GM13977 (cell line): Measurements from ENCODE around the gene RTL1.

Experiments
- DNase-seq: peaks from one replicate; pipeline ENCODE4 v3.0.0; 2012; ENCODE audit warnings: low spot score
- in situ Hi-C: fragments of 300-500 bp; cut with MboI; formaldehyde crosslinking; loops from one replicate; pipeline ENCODE4 v1.12.0; 2022; ENCODE audit warnings: low sequenced_read_pairs, low pct_unique_long_range_greater_than_20kb, mixed read lengths, inconsistent platforms; ENCODE audit not compliant: unreplicated experiment
- TF ChIP-seq, protein P1 (sequence below): IDR thresholded peaks from 2 replicates; pipeline ENCODE4 v1.5.1; 2012; ENCODE audit warnings: mild to moderate bottlenecking, control low read depth; ENCODE audit not compliant: insufficient read depth; ENCODE audit errors: extremely low read depth, missing control alignments

The RTL1 gene

DNA sequence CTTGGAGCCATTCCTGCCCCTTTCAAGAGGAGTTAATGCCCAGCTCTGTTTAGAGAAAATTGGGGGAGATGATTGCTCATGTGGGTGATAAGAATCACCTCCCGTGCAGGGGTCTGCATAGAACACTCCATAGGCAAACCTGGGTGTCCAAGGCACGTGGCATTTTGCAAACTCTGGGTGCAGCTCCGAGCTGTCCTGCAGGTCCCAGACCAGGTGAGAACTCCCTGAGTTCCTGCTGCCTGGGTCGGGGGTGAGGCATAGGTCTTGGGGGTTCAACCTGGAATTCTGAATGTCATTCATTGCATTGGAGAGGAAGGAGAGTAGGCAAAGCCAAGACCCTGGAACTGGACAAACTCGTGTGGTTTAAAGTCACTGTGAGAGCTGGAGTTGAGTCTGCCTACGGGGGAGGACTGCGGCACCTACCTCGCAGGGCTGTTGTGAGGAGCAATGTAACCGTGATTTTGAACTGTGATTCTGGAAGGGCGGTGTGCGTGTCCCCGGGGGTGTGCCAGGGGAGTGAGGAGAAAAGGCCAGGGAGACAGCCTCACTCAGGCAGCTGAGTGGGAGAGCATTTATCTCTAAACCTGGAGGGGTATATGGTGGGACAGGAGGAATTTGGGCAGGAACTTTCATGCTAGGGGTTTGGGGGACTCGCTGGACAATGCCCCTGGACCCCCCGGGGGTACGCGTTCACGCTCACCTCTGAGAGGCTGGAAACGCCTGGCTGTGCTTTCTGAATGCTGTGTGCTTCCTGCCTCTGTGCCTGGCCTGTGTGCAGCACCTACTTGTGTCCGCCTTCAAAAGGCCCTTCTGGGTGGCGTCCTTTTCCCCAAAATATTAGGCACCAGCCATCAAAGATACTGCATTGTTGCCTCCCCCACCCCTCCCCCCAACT is 47.2 kb downstream of the RTL1 start:
- in situ Hi-C loops = loop anchor here (25.0 kb wide), 1 partner anchor 781 kb away; no protein-coding TSS in a partner anchor
- DNase-seq = no peak
- TF ChIP-seq, protein P1, sequence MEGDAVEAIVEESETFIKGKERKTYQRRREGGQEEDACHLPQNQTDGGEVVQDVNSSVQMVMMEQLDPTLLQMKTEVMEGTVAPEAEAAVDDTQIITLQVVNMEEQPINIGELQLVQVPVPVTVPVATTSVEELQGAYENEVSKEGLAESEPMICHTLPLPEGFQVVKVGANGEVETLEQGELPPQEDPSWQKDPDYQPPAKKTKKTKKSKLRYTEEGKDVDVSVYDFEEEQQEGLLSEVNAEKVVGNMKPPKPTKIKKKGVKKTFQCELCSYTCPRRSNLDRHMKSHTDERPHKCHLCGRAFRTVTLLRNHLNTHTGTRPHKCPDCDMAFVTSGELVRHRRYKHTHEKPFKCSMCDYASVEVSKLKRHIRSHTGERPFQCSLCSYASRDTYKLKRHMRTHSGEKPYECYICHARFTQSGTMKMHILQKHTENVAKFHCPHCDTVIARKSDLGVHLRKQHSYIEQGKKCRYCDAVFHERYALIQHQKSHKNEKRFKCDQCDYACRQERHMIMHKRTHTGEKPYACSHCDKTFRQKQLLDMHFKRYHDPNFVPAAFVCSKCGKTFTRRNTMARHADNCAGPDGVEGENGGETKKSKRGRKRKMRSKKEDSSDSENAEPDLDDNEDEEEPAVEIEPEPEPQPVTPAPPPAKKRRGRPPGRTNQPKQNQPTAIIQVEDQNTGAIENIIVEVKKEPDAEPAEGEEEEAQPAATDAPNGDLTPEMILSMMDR = no peak

DNA sequence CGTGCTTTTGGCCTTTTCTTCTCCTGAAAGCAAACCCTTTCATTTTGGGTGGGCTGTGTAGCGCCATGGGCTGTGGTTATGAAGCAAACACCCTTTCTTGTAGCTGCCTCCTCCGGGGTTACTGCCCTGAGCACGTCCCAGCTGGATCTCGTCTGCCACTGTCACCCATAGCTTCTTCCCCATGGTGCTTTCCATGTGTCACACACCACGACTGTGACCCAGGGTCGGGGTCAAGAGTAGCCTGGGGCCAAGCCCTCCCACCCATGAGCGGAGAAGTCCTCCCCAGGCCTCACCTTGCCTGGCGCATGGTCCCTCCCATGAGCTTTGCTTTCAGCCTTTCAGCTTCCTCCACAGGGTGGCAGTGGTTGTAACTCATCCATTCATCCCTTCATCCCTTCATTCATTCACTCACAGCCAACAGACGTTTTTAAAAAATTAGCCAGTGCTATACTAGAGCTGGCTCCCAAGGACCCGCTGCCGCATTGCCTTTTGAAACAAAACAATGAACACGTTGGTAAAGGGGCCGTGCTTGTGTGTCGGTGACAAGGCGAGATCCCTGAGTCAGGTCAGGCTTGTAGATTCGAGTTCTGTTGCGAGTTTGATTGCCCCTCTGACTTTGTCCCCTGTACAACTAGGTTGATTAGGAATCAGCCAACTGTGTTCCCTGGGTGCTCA is 48.1 kb downstream of the RTL1 start:
- no peak for DNase-seq
- TF ChIP-seq, protein P1 = no peak
- in situ Hi-C loops = loop anchor here (25.0 kb wide), 1 partner anchor 782 kb away; no protein-coding TSS in a partner anchor

DNA sequence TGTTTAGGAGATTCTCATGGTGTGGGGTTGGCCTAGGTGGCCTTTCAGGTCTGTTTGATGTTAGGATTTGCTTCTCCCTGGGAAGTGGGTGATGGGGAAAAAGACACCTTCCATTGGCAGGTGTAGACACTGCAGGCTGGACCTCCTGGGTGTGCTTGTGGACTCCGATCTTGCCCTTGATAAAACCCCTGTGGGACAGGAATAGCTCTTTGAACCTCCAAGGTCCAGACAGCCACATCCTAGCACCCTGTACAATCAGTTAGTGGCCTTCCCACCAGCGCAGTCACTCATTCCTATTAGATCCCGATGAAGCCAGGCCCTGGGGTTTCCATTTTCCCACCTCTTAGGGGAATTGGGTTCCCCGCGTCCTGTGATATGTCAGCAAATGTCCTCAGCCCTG is 49.1 kb downstream of the RTL1 start:
- TF ChIP-seq, protein P1 = no peak
- in situ Hi-C loops = loop anchor here (25.0 kb wide), 1 partner anchor 783 kb away; no protein-coding TSS in a partner anchor
- DNase-seq = no peak

DNA sequence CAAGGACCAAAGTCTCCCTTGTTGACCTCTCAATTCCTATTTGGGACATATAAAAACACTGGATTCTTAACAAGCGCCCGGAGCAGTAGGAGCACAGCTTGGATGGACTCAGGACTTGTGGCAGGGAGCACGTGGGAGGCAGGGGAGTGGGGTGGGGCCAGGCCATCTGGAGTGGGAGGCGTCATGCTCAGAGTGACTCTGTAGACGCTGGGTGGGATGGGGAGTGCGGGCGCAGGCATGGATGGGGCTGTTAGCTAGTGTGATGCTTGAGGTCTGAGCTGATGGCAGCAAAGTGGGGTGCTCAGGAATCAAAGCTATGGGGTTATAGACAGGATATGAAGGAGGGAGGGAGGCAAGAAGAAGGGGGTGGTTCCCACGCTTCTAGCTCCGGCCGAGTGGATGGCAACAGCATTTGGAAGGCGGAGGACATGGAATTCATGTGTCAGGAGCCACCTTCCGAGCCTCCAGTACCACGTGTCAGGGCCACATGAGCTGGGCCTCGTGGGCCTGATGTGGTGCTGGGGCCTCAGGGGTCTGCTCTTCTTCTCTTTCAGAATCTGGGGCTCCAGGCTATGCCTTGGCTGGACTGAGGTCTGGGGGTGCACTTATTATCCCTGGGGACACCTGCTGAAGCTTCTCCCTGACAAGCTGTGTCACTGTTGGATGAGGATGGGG is 51.4 kb downstream of the RTL1 start:
- in situ Hi-C loops = loop anchor here (25.0 kb wide), 1 partner anchor 785 kb away; no protein-coding TSS in a partner anchor
- DNase-seq = no peak

DNA sequence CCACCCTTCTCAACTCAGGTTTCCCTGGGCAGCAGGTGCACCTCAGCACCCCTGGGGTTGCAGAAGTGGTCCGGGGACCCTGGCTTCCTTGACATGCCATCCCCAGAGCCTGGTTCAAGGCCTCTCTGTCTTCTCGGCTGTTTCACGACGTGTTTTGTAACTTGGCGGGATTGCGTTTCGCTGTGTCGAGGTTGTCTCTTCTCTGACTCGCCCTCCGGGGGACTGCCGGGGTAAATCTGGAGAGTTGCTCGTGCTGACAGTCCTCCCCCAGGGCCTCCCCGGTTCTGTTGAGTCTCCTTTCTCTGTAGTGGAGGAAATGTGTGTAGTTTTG is 52.0 kb downstream of the RTL1 start:
- TF ChIP-seq, protein P1 = no peak

More for the DNA sequence above, 51.4 kb downstream of the RTL1 start:
- TF ChIP-seq, protein P1 = no peak

More for the DNA sequence above, 52.0 kb downstream of the RTL1 start:
- in situ Hi-C loops = loop anchor here (25.0 kb wide), 1 partner anchor 786 kb away; no protein-coding TSS in a partner anchor
- DNase-seq = no peak
